ENCODE results near the gene COPS4.

DNA sequence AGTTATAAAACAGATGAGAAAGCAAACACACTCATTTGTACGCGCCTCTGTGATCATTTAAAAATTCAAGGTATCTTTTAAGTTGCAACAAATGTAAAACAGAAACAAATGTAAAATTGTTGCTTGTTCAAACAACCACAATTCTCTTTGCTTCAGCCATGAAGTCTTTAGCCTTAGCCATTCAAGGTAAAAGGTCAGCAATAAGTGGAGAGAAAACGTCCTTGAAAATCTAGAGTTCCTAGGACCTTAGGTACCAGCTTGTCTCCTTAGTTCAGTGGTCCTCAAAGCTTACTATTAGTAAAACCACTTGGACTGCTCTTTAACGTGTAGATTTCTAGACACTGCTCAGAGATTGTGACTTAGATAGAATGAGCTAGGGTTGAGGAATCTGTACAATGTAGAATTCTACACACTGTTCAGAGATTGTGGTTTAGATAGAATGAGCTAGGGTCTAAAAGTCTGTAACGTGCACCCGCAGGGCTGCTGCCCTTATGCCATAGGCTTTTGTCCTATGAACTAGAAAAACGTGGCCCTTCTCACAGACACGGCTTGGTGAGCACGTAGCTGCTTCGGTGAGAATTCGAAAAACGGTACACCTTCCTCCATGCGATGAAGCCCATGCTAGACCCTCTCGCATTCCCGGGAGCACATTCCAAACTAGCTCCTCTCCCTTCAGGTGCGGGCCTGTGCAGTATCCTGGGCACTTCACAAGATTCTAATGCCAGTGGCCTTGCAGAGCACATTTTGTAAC, 77.9 kb downstream of the COPS4 start:
- TF ChIP-seq EZH2 (IDR thresholded peaks at IDR 0.05) (no peak), POLR2AphosphoS5 (IDR thresholded peaks at IDR 0.05; ENCODE audit: borderline replicate concordance, low read depth, low read length) (no peak), FOXP2 (optimal IDR thresholded peaks at IDR 0.05; ENCODE audit: control extremely low read depth, extremely low read length, insufficient read depth) (no peak)
